GM12892 (cell line): ENCODE results near the gene HIRIP3.

ENCODE experiments used
- DNase-seq: peaks from one replicate; pipeline ENCODE4 v3.0.0; 2011; ENCODE audit not compliant: insufficient read length
- FAIRE-seq: peaks from 2 replicates; lab custom pipeline; 2011; peaks lifted over from hg19 to GRCh38; lab: Jason Lieb, UNC
- POLR2A ChIP-seq: IDR thresholded peaks from 2 replicates; pipeline ENCODE4 v1.6.1; 2011; ENCODE audit warnings: low read depth, low read length, control low read depth
- POLR2AphosphoS5 ChIP-seq: IDR thresholded peaks from 2 replicates; pipeline ENCODE4 v1.6.1; 2011; ENCODE audit warnings: low read depth, low read length, control low read depth
- TAF1 ChIP-seq: IDR thresholded peaks from 2 replicates; pipeline ENCODE4 v1.6.1; 2011; ENCODE audit warnings: low read depth, mild to moderate bottlenecking, control low read depth, low read length, borderline replicate concordance

The HIRIP3 gene

GRCh38 chr16:29985271-29985811 lies 10.1 kb downstream of the HIRIP3 start:
- FAIRE-seq, result no peak
- no peak for DNase-seq
- TF ChIP-seq POLR2AphosphoS5, result no peak
- TF ChIP-seq POLR2A, result no peak
- TF ChIP-seq TAF1, result no peak

DNA sequence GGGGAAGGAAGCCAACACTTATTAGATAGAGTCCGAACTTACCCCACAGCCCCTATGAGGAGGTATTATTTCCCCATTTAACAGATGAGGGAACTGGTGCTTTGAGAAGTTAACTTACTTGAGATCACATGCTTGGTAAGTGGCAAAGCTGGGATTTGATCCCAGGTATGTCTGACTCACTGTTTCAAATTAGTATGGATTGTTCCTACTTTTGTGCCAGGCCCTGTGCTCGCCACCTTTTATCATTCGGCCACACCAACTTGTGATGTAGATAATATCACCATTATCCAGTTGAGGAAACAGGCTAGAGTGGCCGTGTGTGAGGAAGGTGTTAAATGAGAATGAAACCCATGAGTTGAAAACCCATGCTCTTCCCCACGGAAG lies 10.7 kb downstream of the HIRIP3 start:
- FAIRE-seq (no peak), DNase-seq (no peak)
- TF ChIP-seq POLR2A (no peak), POLR2AphosphoS5 (no peak)

DNA sequence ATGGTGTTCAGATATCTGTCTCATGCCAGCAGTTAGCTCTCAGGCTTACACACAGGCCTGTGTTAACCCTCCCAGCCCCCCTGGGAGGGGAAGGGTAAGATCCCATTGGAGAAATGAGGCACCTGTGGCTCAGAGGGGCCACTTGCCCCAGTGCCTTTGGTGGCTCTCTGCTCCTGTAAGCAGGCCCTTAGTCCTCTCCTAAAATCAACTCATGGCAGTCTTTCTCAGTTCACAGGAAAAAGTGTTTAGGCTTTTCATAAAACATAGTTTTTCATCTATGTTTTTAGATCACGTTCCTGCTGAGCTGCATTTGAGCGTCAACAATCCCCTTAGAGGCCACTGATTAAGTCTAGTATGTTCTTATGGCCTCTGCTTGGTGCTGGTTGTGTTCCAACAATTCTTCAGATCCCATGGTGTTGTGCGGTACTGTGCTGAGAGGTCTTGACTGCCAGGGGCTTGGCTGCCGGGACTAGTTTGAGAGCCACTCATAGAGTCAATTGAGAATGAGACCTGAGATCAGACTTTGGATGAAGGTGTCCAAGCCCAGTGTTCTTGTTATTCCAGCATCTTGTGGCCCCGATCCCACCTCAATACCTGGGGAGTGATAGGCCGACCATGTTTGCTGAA lies 11.2 kb downstream of the HIRIP3 start:
- TF ChIP-seq TAF1 (no peak), POLR2A (no peak), POLR2AphosphoS5 (no peak)
- FAIRE-seq (no peak), DNase-seq (no peak)

DNA sequence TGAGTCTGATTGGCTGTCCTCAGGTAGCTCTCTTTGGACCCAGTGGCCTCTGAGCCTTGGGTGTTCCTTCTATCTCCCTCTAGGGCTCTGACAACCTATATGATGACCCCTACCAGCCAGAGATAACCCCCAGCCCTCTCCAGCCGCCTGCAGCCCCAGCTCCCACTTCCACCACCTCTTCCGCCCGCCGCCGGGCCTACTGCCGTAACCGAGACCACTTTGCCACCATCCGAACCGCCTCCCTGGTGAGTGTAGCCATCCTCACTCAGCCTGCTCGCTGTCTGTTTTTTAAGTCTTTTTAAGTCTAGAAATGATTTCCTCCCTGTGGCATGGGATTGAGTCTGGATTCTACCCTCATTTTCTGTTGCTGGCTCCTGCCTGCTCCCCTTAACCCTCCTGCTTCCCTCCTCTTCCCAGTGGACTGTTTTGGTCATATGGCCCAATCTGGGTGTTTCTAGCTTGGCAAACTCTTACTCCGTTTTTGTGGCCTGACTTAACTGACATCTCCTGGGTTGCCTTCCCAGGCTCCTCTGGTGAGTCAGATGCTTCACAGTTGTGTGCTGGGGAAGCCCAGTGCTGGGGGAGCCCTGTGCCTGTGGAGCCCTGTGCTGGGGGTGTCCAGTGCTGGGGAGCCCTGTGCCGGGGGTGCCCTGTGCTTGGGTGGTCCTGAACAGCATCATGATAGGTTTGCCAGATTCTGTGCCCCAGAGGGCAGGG lies 11.8 kb downstream of the HIRIP3 start:
- FAIRE-seq (no peak), DNase-seq (no peak)
- TF ChIP-seq TAF1, result no peak
- no peak for TF ChIP-seq POLR2AphosphoS5
- TF ChIP-seq POLR2A, result no peak

- no peak for DNase-seq
- FAIRE-seq, result no peak
- TF ChIP-seq TAF1 (no peak), POLR2AphosphoS5 (no peak)
Measured at GRCh38 chr16:29982560-29983419, 12.6 kb downstream of the HIRIP3 start.

- no peak for TF ChIP-seq POLR2A
- DNase-seq (no peak), FAIRE-seq (no peak)
Measured at GRCh38 chr16:29978564-29979270, 16.7 kb downstream of the HIRIP3 start.

- FAIRE-seq (no peak), DNase-seq (no peak)
- TF ChIP-seq POLR2A, result no peak
- no peak for TF ChIP-seq POLR2AphosphoS5
- TF ChIP-seq TAF1, result no peak
Measured at GRCh38 chr16:29978081-29978480, 17.3 kb downstream of the HIRIP3 start.

DNA sequence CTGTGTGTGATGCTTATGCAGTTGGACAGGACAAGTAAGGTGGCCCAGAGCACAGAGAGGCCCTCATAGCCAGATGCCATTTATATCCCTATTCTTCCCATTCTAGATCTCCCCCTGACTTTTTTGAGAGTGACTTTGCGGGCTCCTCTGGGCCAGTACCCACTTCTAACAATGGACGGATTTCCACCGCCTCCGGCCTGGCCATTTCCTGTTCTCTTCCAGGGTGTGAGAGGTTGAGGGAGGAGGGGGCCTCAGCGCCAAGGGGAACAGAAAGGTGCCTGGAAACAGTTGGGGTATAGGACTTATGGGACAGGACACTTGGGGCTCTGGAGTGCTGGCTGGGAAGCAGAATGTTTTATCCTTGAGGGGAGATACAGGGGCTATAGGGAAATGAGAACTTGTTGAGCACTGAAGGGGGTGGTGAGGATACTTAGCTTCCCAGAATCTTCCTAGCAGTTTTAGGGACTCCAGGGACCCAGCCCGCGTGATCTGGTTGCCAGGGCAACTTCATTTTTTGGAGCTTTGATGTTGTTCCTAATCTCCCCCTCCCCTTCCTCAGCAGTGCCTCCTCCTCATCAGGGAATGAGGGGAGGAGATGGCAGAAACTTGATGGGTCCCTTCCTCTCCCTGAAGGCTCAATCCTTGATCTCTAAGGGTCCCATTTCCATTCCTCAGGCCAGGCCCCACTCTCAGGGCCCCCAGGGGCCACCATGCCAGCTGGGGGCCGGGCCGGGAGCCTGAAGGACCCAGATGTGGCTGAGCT lies 18.2 kb downstream of the HIRIP3 start:
- TF ChIP-seq POLR2A (no peak), POLR2AphosphoS5 (no peak), TAF1 (no peak)
- DNase-seq, result no peak
- no peak for FAIRE-seq

- DNase-seq, result no peak
- FAIRE-seq, result no peak
- TF ChIP-seq POLR2AphosphoS5 (no peak), POLR2A (no peak), TAF1 (no peak)
Measured at GRCh38 chr16:29975811-29976511, 19.5 kb downstream of the HIRIP3 start.

DNA sequence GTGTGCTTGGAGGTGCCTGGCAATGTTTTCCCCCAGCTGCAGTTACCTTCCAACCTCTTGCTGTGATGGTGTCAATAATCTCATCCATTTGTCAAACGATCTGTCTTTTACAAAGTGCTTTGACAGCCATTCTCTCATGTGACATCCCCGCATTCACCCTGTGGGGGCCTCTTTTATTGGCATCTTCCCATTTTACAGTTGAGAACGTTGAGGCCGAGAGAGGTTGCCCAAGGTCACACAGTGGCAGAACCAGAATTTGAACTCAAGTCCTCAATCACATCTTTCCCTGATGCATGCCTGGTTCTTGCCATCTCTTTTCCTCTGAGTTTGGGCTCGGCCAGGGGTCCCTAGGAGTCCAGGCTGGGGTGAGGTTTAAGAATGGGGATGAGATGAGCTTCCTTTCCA lies 20.3 kb downstream of the HIRIP3 start:
- no peak for TF ChIP-seq POLR2AphosphoS5
- no peak for TF ChIP-seq TAF1
- no peak for TF ChIP-seq POLR2A
- no peak for DNase-seq
- no peak for FAIRE-seq
